ENCODE data around the gene NGB. TPM values are rescaled to one million over a fixed set of nuclear protein-coding genes. Genes with fewer than 3 reads are reported as not detected.

NGB gene
- total RNA-seq, 1 experiment from 2014 or later = not detected

DNA sequence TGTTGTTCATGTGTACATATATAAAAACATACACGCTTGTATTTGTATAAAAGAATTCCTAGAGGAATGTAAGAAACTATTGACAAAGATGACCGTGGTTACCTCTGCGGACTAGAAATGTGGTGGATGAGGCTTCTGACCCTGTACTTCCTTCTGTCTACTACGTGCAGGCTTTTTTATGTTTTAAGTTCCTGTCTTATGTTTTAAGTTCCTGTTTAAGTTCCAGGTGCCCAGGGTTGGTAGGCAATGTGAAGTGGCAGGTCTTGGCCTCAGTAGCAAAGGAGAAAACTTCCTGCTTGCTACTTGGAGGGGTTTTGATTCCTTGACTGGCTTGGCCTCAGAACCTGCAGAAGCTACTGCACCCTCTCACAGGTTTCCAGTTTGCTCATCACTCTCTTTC lies 38.1 kb upstream of the NGB start:
- no peak overlapping the region for H3K9ac ChIP-seq (ENCODE audit: low read length)
- H3K4me2 ChIP-seq (ENCODE audit: low read length) = no peak overlapping the region
- H3K36me3 ChIP-seq (ENCODE audit: control insufficient read depth in 1 of 2, insufficient read depth in 2 of 2, low read length in 2 of 2) = no peaks in the 10 kb centered on the region; a peak in 1 of 4 replicates
- ChIA-PET RAD21 (ENCODE audit: low non-redundant PET in 1 of 2, low total read pairs in 2 of 2, uncharacterized antibody in 2 of 2, unreplicated experiment in 2 of 2) (no interaction called here), POLR2A (no interaction called here), CTCF (no interaction called here)
- BruUV-seq (replicated peaks) = no TSS peak
- no peak for TF ChIP-seq EGR1 (IDR thresholded peaks at IDR 0.05; ENCODE audit: low read depth)
- no peak overlapping the region for H2AFZ ChIP-seq (ENCODE audit: low read depth, low read length, poor library complexity, severe bottlenecking)
- H4K20me1 ChIP-seq (ENCODE audit: insufficient read depth) = no peaks in the 10 kb centered on the region
- intact Hi-C loops (cut with micrococcal nuclease) = loop anchor here (5.0 kb wide), 1 partner anchor 437 kb away; no protein-coding TSS in a partner anchor
- H3K9me2 ChIP-seq (ENCODE audit: insufficient read depth) = no peaks in the 10 kb centered on the region
- no peak for ATAC-seq
- peaks cover 3 to 5% of the 10 kb centered on the region in 2 experiments for H3K4me1 ChIP-seq (ENCODE audit: control insufficient read depth in 1 of 2, insufficient read depth in 2 of 2, low read length in 2 of 2)
- H3K4me3 ChIP-seq (replicated peaks in 1 of 2; ENCODE audit: low read depth in 1 of 2, low read length in 2 of 2) = no peak overlapping the region
- no peak for DNase-seq (ENCODE audit: low read depth, low spot score)
- no peaks in the 10 kb centered on the region for H3K27me3 ChIP-seq (ENCODE audit: insufficient read depth, low read length)
- H3K9me3 ChIP-seq (ENCODE audit: control insufficient read depth in 1 of 2, insufficient read depth in 1 of 2, low read depth in 1 of 2, low read length in 2 of 2) = no peaks in the 10 kb centered on the region
- no peak overlapping the region for H3K27ac ChIP-seq (ENCODE audit: low read depth, low read length)
- no peaks in the 10 kb centered on the region for H3K79me2 ChIP-seq (ENCODE audit: insufficient read depth, low read length)

- no peak overlapping the region for H3K9ac ChIP-seq (ENCODE audit: low read length)
- no peak overlapping the region for H2AFZ ChIP-seq (ENCODE audit: low read depth, low read length, poor library complexity, severe bottlenecking)
- RAD21 ChIA-PET (ENCODE audit: low non-redundant PET in 1 of 2, low total read pairs in 2 of 2, uncharacterized antibody in 2 of 2, unreplicated experiment in 2 of 2) = no interaction called here
- H3K4me1 ChIP-seq (ENCODE audit: control insufficient read depth in 1 of 2, insufficient read depth in 2 of 2, low read length in 2 of 2) = peaks cover 19 to 22% of the 10 kb centered on the region in 2 experiments
- ATAC-seq (no peak), DNase-seq (ENCODE audit: low read depth, low spot score) (no peak)
- POLR2A ChIA-PET = no interaction called here
- H3K9me2 ChIP-seq (ENCODE audit: insufficient read depth) = no peaks in the 10 kb centered on the region
- CTCF ChIA-PET = interaction anchor here (1.8 kb wide), 1 partner anchor 9 kb away, joined by 18 read pairs; no protein-coding TSS in a partner anchor
- no peak for TF ChIP-seq SP1 (IDR thresholded peaks at IDR 0.05; ENCODE audit: low read depth)
- BruUV-seq (replicated peaks) = no TSS peak
- no peaks in the 10 kb centered on the region for H3K79me2 ChIP-seq (ENCODE audit: insufficient read depth, low read length)
- no peak overlapping the region for H3K27ac ChIP-seq (ENCODE audit: low read depth, low read length)
- H3K4me2 ChIP-seq (ENCODE audit: low read length) = no peak overlapping the region
- intact Hi-C loops (cut with micrococcal nuclease) = loop anchor here (5.0 kb wide), 1 partner anchor 435 kb away; no protein-coding TSS in a partner anchor
- H4K20me1 ChIP-seq (ENCODE audit: insufficient read depth) = no peaks in the 10 kb centered on the region
- H3K27me3 ChIP-seq (ENCODE audit: insufficient read depth, low read length) = no peaks in the 10 kb centered on the region
- H3K4me3 ChIP-seq (replicated peaks in 1 of 2; ENCODE audit: low read depth in 1 of 2, low read length in 2 of 2) = no peak overlapping the region
- no peaks in the 10 kb centered on the region for H3K9me3 ChIP-seq (ENCODE audit: control insufficient read depth in 1 of 2, insufficient read depth in 1 of 2, low read depth in 1 of 2, low read length in 2 of 2)
- H3K36me3 ChIP-seq (ENCODE audit: control insufficient read depth in 1 of 2, insufficient read depth in 2 of 2, low read length in 2 of 2) = no peaks in the 10 kb centered on the region; a peak in 1 of 4 replicates
Observed at GRCh38 chr14:77306851-77307496, 36.0 kb upstream of the NGB start.

Data from HCT116 (cell line).